GM18502 (cell line): ENCODE data around the gene SYT17.
"Not testable (repeated sequence)": the region's sequence is repeated elsewhere in the genome, so short reads cannot be mapped to it uniquely, and the experiment has no call there.

Experiments used
- ATAC-seq: cut with Tn5 transposase; IDR thresholded peaks from one replicate; pipeline ENCODE4 v1.9.1; 2021; ENCODE audit warnings: mild to moderate bottlenecking; ENCODE audit not compliant: unreplicated experiment, poor library complexity

SYT17 gene

GRCh38 chr16:19172098-19172780 lies 4.2 kb downstream of the SYT17 start:
- no peak for ATAC-seq

- no peak for ATAC-seq
Measured at GRCh38 chr16:19173059-19173458, 5.0 kb downstream of the SYT17 start.

- no peak for ATAC-seq
Measured at GRCh38 chr16:19173649-19174383, 5.8 kb downstream of the SYT17 start.

GRCh38 chr16:19174478-19174877 lies 6.4 kb downstream of the SYT17 start:
- no peak for ATAC-seq

- ATAC-seq = no peak
Measured at GRCh38 chr16:19175492-19176262, 7.6 kb downstream of the SYT17 start.

GRCh38 chr16:19177111-19177739 lies 9.2 kb downstream of the SYT17 start:
- ATAC-seq = no peak

- no peak for ATAC-seq
Measured at GRCh38 chr16:19179546-19180490, 11.8 kb downstream of the SYT17 start.

- ATAC-seq = no peak
Measured at GRCh38 chr16:19180741-19181140, 12.7 kb downstream of the SYT17 start.

- ATAC-seq = no peak
Measured at GRCh38 chr16:19182481-19182880, 14.4 kb downstream of the SYT17 start.

GRCh38 chr16:19183187-19183586 lies 15.1 kb downstream of the SYT17 start:
- ATAC-seq = no peak

GRCh38 chr16:19184823-19185509 lies 16.9 kb downstream of the SYT17 start:
- no peak for ATAC-seq

GRCh38 chr16:19185510-19185851 lies 17.4 kb downstream of the SYT17 start:
- no peak for ATAC-seq

GRCh38 chr16:19186408-19186807 lies 18.4 kb downstream of the SYT17 start:
- no peak for ATAC-seq

- ATAC-seq = not testable (repeated sequence)
Measured at GRCh38 chr16:19187961-19188360, 19.9 kb downstream of the SYT17 start.

GRCh38 chr16:19188406-19188805 lies 20.4 kb downstream of the SYT17 start:
- ATAC-seq = no peak

GRCh38 chr16:19192865-19193264 lies 24.8 kb downstream of the SYT17 start:
- ATAC-seq = no peak

GRCh38 chr16:19196871-19197270 lies 28.8 kb downstream of the SYT17 start:
- no peak for ATAC-seq

- no peak for ATAC-seq
Measured at GRCh38 chr16:19203374-19203966, 35.4 kb downstream of the SYT17 start.
